Neural cell (in vitro differentiated cells): ENCODE measurements around the gene FAM124B. TPM values are rescaled to one million over a fixed set of nuclear protein-coding genes. Genes with fewer than 3 reads are reported as not detected.

Experiments
- H2AFZ ChIP-seq: fragments of 200-600, 300-800 bp; sonication (generic), shearing (Covaris generic); 2 replicates; pipeline ENCODE4 v1.6.0; 2014; ENCODE audit warnings: low read depth, mild to moderate bottlenecking, antibody characterized with exemption, low read length, moderate library complexity
- H3F3A ChIP-seq: fragments of 200-600 bp; shearing (Covaris generic); 2 replicates; pipeline ENCODE4 v1.6.1; 2016; ENCODE audit warnings: mild to moderate bottlenecking, moderate library complexity, mixed read lengths, antibody characterized with exemption, low read length; ENCODE audit not compliant: insufficient read depth, poor library complexity, severe bottlenecking
- H3K27ac ChIP-seq: fragments of 200-600, 300-800 bp; sonication (generic), shearing (Covaris generic); 2 replicates; pipeline ENCODE4 v1.5.1; 2014; ENCODE audit warnings: mild to moderate bottlenecking, low read length, moderate library complexity
- H3K27me3 ChIP-seq: fragments of 300-800, 200-600 bp; sonication (generic), shearing (Covaris generic); 2 replicates; pipeline ENCODE4 v1.6.0; 2014; ENCODE audit warnings: mild to moderate bottlenecking, low read depth, low read length, moderate library complexity; ENCODE audit not compliant: insufficient read depth
- H3K36me3 ChIP-seq: fragments of 300-800, 200-600 bp; sonication (generic), shearing (Covaris generic); 2 replicates; pipeline ENCODE4 v1.5.1; 2014; ENCODE audit warnings: mild to moderate bottlenecking, antibody characterized with exemption, low read length, moderate library complexity; ENCODE audit not compliant: insufficient read depth
- H3K4me2 ChIP-seq: fragments of 300-800, 200-600 bp; sonication (generic), shearing (Covaris generic); 2 replicates; pipeline ENCODE4 v1.6.0; 2014; ENCODE audit warnings: mild to moderate bottlenecking, low read length
- H3K4me3 ChIP-seq: fragments of 300-800, 200-600 bp; sonication (generic), shearing (Covaris generic); 2 replicates; pipeline ENCODE4 v1.5.1; 2014; ENCODE audit warnings: mild to moderate bottlenecking, low read length, moderate library complexity
- H3K79me2 ChIP-seq: fragments of 200-600 bp; shearing (Covaris generic); replicated peaks from 2 replicates; pipeline ENCODE4 v1.6.0; 2014; ENCODE audit warnings: mild to moderate bottlenecking, low read length, moderate library complexity; ENCODE audit not compliant: insufficient read depth
- H3K9ac ChIP-seq: fragments of 300-800, 200-600 bp; sonication (generic), shearing (Covaris generic); 2 replicates; pipeline ENCODE4 v1.6.1; 2016; ENCODE audit warnings: mild to moderate bottlenecking, low read length, mixed read lengths
- H3K9me2 ChIP-seq: fragments of 200-600 bp; shearing (Covaris generic); 2 replicates; pipeline ENCODE4 v1.6.1; 2016; ENCODE audit warnings: mild to moderate bottlenecking, low read length, mixed read lengths; ENCODE audit not compliant: insufficient read depth
- H3K9me3 ChIP-seq: fragments of 200-600, 300-800 bp; sonication (generic), shearing (Covaris generic); 2 replicates; pipeline ENCODE4 v1.6.1; 2016; ENCODE audit warnings: mild to moderate bottlenecking, mixed run types, low read length, moderate library complexity, mixed read lengths
- H4K20me1 ChIP-seq: fragments of 200-600 bp; shearing (Covaris generic); 2 replicates; pipeline ENCODE4 v1.6.1; 2016; ENCODE audit warnings: mild to moderate bottlenecking, mixed run types; ENCODE audit not compliant: insufficient read depth
- EP300 ChIP-seq: fragments of 450-650 bp; conservative IDR thresholded peaks from 2 replicates; pipeline ENCODE4 v1.6.1; 2014; ENCODE audit warnings: antibody characterized with exemption, mild to moderate bottlenecking, moderate library complexity; ENCODE audit not compliant: poor library complexity, severe bottlenecking
- EZH2 ChIP-seq: fragments of 200-600, 300-800 bp; shearing (Covaris generic), sonication (generic); IDR thresholded peaks from 2 replicates; pipeline ENCODE4 v1.6.1; 2014; ENCODE audit warnings: antibody characterized with exemption, low read length, borderline replicate concordance, mild to moderate bottlenecking; ENCODE audit not compliant: insufficient read depth, poor library complexity, severe bottlenecking
- MXI1 ChIP-seq: fragments of 450-650 bp; conservative IDR thresholded peaks from 2 replicates; pipeline ENCODE4 v1.6.1; 2014; ENCODE audit warnings: antibody characterized with exemption, mild to moderate bottlenecking; ENCODE audit not compliant: poor library complexity, severe bottlenecking
- POLR2AphosphoS5 ChIP-seq: IDR thresholded peaks from 2 replicates; pipeline ENCODE4 v1.6.1; 2012
- RAD21 ChIP-seq: fragments of 450-650 bp; conservative IDR thresholded peaks from 2 replicates; pipeline ENCODE4 v1.6.1; 2014; ENCODE audit warnings: antibody characterized with exemption, mild to moderate bottlenecking, moderate library complexity
- SMC3 ChIP-seq: fragments of 450-650 bp; conservative IDR thresholded peaks from 2 replicates; pipeline ENCODE4 v1.6.1; 2014; ENCODE audit warnings: antibody characterized with exemption, mild to moderate bottlenecking, moderate library complexity; ENCODE audit not compliant: poor library complexity
- TAF1 ChIP-seq: IDR thresholded peaks from 2 replicates; pipeline ENCODE4 v1.6.1; 2012; ENCODE audit warnings: low read depth
- polyA plus RNA-seq: library from polyadenylated mRNA; depleted of rRNA; stranded (reverse); fragments of >200 nt; gene quantifications from 2 replicates; pipeline ENCODE4 v1.2.3, GENCODE V29; 2014
- TF ChIP-seq, protein P1 (sequence below): fragments of 450-650 bp; IDR thresholded peaks from 2 replicates; pipeline ENCODE4 v1.5.1; 2014; ENCODE audit warnings: antibody characterized with exemption, mild to moderate bottlenecking, moderate library complexity; ENCODE audit not compliant: poor library complexity, severe bottlenecking
- TF ChIP-seq, protein P2 (sequence below): IDR thresholded peaks from 2 replicates; pipeline ENCODE4 v1.6.1; 2012; ENCODE audit warnings: borderline replicate concordance

FAM124B gene
- polyA plus RNA-seq, 1 donor from 2014 or later, result not detected

DNA sequence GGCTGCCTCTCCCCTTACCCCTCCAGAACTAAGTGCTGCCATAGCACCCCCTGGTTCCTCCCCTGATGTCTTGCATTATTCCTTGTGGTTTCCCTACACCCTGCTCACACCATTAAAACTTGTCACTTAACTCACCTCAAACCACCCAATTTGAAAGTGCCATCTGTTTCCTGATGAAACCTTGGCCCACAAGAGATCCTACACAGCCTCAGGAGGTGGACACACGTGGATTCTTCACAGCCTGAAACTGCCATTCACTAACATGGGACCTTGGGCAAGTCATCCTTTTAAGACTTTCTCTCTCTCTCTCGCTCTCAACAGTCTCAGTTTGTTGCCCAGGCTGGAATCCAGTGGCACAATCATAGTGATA is 27.5 kb upstream of the FAM124B start:
- Histone ChIP-seq H3K9ac (no peak overlapping the region), H3F3A (no peaks in the 10 kb centered on the region), H3K9me3 (no peaks in the 10 kb centered on the region), H3K79me2 (no peaks in the 10 kb centered on the region), H3K36me3 (no peaks in the 10 kb centered on the region), H3K4me2 (no peak overlapping the region), H3K4me3 (no peak overlapping the region), H2AFZ (no peak overlapping the region), H3K27ac (no peak overlapping the region), H4K20me1 (no peaks in the 10 kb centered on the region), H3K9me2 (no peaks in the 10 kb centered on the region), H3K27me3 (no peaks in the 10 kb centered on the region)
- TF ChIP-seq MXI1, result no peak
- no peak for TF ChIP-seq RAD21
- TF ChIP-seq EP300, result no peak
- TF ChIP-seq SMC3, result no peak
- no peak for TF ChIP-seq EZH2
- TF ChIP-seq, protein P1, sequence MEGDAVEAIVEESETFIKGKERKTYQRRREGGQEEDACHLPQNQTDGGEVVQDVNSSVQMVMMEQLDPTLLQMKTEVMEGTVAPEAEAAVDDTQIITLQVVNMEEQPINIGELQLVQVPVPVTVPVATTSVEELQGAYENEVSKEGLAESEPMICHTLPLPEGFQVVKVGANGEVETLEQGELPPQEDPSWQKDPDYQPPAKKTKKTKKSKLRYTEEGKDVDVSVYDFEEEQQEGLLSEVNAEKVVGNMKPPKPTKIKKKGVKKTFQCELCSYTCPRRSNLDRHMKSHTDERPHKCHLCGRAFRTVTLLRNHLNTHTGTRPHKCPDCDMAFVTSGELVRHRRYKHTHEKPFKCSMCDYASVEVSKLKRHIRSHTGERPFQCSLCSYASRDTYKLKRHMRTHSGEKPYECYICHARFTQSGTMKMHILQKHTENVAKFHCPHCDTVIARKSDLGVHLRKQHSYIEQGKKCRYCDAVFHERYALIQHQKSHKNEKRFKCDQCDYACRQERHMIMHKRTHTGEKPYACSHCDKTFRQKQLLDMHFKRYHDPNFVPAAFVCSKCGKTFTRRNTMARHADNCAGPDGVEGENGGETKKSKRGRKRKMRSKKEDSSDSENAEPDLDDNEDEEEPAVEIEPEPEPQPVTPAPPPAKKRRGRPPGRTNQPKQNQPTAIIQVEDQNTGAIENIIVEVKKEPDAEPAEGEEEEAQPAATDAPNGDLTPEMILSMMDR, result no peak
- no peak for TF ChIP-seq TAF1

DNA sequence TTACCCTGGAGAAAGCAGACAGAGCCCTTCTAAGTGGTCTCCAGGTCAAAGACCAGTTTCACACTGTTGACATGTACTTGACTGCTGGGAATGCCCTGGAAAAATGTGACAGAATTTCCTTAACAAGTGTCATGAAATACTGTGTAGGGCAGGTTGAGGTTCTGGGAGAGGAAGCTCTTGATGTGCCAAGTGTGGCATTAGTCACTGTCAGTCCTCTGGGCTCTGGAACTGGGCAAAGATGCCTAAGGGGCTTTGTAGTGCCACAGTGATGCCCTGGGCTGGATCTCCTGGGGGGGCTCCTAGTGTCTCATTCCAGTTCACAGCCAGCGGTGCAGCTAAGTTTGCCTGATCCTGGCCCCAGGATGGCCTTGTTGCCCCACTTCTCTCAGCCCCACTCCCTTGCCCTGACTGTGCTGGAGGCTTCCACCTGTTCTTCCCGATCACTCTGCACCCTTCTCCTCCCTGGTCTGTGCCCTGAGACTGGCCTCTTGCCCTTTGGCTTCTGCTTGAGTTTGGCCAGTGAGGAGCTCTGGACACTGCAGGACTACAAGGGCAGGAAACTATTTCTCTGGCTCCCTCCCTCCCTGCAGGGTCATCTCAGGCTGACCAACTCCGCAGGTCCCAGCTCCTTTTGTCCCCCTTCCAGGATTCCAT is 27.0 kb upstream of the FAM124B start:
- no peak overlapping the region for H2AFZ ChIP-seq
- no peak for TF ChIP-seq RAD21
- TF ChIP-seq TAF1, result no peak
- TF ChIP-seq EZH2, result no peak
- no peak for TF ChIP-seq POLR2AphosphoS5
- no peak for TF ChIP-seq EP300
- TF ChIP-seq, protein P1, result no peak
- no peak for TF ChIP-seq MXI1
- TF ChIP-seq SMC3, result no peak
- H3K27me3 ChIP-seq, result no peaks in the 10 kb centered on the region
- no peaks in the 10 kb centered on the region for H3F3A ChIP-seq
- no peaks in the 10 kb centered on the region for H3K9me3 ChIP-seq
- no peak overlapping the region for H3K4me2 ChIP-seq
- no peaks in the 10 kb centered on the region for H4K20me1 ChIP-seq
- H3K36me3 ChIP-seq, result no peaks in the 10 kb centered on the region
- H3K79me2 ChIP-seq, result no peaks in the 10 kb centered on the region
- no peak overlapping the region for H3K27ac ChIP-seq
- no peaks in the 10 kb centered on the region for H3K9me2 ChIP-seq
- H3K4me3 ChIP-seq, result no peak overlapping the region
- H3K9ac ChIP-seq, result no peak overlapping the region

DNA sequence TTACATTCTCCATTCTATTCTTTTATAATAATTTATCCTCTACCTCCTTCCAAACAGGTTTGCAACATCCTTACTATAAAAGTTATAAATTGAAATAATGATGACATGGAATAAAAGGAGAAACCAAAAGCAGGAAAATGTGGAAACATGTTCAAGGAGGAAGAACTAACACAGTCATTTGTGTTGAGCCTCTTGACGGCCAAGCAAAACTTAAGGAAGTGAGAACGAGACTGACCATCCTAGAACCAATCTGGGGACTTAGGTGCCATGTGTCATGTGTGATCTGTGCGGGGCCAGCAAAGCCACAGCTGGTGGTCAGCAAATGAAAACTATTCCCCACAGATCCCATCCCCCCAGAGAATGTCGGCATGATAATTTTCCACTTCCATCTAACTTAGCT is 25.6 kb upstream of the FAM124B start:
- Histone ChIP-seq H3K9me2 (no peaks in the 10 kb centered on the region), H3K27ac (no peak overlapping the region), H3K79me2 (no peaks in the 10 kb centered on the region), H3K36me3 (no peaks in the 10 kb centered on the region), H3K4me3 (no peak overlapping the region), H3F3A (no peaks in the 10 kb centered on the region), H2AFZ (no peak overlapping the region), H3K27me3 (no peaks in the 10 kb centered on the region), H4K20me1 (no peaks in the 10 kb centered on the region), H3K4me2 (no peak overlapping the region), H3K9me3 (no peaks in the 10 kb centered on the region), H3K9ac (no peak overlapping the region)
- TF ChIP-seq, protein P2, sequence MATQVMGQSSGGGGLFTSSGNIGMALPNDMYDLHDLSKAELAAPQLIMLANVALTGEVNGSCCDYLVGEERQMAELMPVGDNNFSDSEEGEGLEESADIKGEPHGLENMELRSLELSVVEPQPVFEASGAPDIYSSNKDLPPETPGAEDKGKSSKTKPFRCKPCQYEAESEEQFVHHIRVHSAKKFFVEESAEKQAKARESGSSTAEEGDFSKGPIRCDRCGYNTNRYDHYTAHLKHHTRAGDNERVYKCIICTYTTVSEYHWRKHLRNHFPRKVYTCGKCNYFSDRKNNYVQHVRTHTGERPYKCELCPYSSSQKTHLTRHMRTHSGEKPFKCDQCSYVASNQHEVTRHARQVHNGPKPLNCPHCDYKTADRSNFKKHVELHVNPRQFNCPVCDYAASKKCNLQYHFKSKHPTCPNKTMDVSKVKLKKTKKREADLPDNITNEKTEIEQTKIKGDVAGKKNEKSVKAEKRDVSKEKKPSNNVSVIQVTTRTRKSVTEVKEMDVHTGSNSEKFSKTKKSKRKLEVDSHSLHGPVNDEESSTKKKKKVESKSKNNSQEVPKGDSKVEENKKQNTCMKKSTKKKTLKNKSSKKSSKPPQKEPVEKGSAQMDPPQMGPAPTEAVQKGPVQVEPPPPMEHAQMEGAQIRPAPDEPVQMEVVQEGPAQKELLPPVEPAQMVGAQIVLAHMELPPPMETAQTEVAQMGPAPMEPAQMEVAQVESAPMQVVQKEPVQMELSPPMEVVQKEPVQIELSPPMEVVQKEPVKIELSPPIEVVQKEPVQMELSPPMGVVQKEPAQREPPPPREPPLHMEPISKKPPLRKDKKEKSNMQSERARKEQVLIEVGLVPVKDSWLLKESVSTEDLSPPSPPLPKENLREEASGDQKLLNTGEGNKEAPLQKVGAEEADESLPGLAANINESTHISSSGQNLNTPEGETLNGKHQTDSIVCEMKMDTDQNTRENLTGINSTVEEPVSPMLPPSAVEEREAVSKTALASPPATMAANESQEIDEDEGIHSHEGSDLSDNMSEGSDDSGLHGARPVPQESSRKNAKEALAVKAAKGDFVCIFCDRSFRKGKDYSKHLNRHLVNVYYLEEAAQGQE, result no peak
- no peak for TF ChIP-seq MXI1
- TF ChIP-seq POLR2AphosphoS5, result no peak
- no peak for TF ChIP-seq EP300
- TF ChIP-seq, protein P1, result no peak
- no peak for TF ChIP-seq TAF1
- TF ChIP-seq RAD21, result no peak
- no peak for TF ChIP-seq EZH2
- no peak for TF ChIP-seq SMC3
